GM21737 (cell line): ENCODE measurements around the gene HS6ST1.

Experiments used
- ATAC-seq: cut with Tn5 transposase; IDR thresholded peaks from one replicate; pipeline ENCODE4 v1.9.1; 2021; ENCODE audit warnings: mild to moderate bottlenecking, moderate library complexity; ENCODE audit not compliant: unreplicated experiment

HS6ST1 gene

DNA sequence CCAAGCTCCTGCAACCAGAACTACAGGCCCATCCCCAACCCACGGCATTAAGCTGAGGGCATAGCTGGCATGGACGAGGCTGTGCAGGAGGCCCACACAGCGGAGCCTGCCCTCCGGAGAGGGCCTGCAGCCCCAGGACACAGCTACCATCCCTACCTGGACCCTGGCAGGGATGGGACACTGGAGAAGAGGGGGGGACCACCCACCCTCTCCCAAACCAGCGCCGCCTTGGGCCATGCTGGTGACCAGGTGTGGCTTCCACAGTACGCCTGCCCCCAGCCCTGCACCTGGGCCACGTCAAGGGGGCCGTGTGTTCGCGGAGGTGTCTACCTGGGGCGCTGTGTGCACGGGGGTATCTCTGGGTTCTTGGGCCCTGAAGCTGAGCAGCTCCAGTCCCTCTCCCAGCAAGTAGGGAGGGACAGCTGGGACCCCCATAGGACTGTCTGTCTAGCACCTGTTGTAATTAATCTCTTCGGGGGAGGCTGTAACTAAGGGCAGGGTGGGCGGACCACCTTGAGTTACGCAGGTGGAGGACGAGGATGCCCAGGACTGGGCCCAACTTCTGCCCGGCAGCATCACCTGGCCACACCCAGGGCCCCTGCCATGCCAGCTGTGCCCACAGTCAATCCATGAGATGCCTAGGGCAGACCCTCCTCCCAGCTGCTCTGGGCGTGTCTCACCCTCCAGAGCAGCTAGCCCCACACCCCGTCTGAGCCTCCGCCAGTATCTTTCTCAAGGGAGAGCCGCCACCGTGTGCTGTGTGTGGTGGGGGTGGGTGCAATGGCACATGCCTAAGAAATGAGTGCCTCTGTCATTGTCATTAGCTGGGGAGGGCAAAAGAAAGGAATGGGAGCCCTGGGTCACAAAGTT, 18.3 kb downstream of the HS6ST1 start:
- no peak for ATAC-seq

DNA sequence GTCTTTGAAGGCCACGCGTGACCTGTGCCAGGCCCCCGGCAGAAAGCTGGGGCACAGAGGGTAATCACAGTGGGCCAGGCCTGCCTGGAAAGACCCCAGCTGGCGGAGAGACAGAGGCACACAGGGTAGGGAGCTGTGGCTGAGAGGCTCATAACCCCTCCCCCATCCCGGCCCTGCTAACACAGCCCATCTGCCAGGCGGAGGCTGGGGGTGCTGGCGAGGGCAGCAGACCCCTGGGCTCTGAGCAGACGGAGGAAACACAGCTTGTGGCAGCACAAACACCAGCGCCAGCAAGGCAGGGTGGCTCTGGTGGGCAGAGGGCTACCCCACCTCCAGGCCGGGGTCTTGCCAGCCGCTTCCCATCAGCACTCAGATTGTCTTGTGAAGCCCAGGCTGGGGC, 19.0 kb downstream of the HS6ST1 start:
- ATAC-seq, result no peak

DNA sequence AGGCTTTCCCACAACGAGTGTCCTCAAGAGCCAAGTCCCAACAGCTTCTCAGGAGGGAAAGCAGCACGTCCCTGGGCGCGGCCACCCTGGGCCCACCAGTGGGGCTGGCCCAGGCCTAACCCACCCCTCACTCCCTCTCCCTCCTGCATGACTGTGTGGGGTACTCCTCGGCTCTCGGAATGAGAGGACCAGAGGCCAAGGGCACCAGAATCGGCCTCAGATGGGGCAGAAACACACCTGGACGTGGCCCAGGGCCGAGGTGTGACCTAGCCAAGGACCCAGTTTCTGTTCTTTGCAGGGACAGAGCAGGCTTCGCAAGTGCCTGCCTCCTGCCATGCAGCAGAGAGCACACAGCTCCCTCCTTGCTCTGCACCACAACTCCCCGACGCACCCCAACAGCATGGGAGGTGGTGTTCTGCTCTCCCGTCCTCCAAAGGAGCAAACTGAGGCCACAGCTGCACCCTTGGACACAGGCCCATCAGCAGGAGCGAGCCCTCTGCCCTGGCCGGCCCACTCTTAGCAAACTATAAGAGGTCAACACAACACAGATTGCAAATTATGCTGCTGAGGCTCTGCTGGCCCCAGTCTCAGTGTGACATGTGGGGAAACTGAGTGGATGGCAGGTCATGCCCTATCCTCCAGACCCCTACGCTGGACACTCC, 19.7 kb downstream of the HS6ST1 start:
- ATAC-seq, result no peak

DNA sequence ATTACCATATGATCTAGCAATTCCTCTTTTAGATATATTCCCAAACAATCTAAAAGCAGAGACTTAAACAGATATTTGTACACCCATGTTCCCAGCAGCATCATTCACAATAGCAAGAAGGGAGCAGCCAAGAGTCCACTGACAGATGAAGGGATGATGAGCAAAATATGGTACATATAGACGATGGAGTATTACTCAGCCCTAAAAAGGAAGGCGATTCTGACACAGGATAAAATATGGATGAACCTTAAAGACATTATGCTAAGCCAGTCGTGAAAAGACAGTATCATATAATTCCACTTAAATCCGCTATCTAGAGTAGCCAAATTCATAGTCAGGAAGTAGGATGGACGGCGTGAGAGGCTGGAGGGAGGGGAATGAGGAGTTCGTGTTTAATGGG, 20.4 kb downstream of the HS6ST1 start:
- ATAC-seq, result no peak

- ATAC-seq, result no peak
Measured at GRCh38 chr2:128293870-128294455, 24.7 kb downstream of the HS6ST1 start.

- no peak for ATAC-seq
Measured at GRCh38 chr2:128293426-128293755, 25.3 kb downstream of the HS6ST1 start.

DNA sequence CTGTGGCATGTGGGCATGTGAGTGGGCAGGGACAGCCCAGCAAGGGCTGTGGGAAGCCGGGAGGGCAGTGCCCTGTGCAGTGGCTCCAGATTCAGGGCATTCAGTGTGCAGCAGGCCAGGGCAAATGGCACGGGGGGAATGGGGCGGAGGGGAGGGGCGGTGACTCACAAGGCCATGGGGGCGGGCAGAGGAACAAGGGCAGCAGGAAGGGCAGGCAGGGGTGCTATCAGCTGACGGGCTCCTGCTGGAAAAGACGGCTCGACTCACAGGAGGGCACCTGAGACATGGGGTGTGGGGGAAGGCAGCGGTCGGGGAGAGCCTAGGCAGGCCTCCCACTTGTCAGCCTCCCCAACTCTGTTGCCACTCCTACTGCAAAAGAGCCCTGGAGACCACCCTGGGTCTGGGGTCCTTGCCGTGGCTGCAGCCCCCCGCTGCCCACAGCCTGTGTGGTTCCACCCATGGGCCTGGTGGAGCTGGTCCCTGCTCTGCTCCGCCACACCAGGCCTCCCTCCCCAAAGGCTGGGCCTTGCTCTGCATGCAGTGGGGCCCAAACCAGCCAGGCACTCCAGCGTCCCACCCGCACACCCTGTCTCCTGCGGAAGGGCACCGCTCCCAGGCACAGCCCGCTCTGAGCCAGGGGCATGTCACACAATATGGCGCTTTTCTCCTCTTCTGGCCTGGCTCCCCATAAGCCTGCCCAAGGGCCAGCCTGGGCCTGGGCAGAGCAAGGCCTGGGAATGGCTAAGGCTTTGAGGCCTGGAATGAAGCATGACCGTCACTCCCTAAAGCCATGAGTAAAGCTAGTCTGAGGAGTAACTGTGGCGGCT, 25.9 kb downstream of the HS6ST1 start:
- ATAC-seq, result no peak

DNA sequence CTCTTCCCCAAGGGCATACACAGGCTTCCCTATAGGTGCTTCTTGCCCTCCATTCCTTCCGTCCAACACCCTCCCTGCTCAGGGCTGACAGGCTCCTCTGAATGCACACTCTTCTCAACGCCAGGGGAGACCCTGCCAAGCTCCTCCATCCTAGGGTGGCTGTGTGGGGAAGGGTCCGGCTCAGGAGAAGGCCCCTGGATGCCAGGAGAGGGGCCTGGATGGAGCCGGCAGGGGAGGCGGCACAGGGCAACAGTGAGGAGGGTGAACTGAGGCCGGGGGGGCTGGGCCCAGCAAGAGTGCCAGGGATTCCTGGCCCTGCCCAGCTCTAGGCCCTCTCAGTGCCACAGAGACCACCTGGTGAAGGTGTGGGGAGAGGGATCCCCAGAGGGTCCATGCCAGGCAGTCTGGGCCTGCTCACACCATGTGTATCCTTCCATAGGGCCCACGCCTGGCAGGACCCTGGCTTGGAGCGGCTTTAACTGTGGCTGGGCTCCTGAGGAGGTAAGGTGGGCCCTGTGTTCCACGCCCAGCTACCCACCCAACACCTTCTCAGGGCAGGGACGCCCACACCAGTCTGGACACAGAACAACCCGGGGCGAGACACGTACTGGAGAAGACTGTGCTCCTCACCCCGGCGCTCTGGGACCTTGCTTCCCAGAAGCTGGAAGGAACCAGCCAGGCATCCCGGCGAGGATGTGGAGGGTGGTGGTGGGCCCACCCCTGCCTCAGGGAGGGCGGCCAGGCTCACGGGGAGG, 26.6 kb downstream of the HS6ST1 start:
- ATAC-seq, result no peak

GRCh38 chr2:128291161-128291843, 27.4 kb downstream of the HS6ST1 start:
- no peak for ATAC-seq

- no peak for ATAC-seq
Measured at GRCh38 chr2:128290356-128290755, 28.3 kb downstream of the HS6ST1 start.

DNA sequence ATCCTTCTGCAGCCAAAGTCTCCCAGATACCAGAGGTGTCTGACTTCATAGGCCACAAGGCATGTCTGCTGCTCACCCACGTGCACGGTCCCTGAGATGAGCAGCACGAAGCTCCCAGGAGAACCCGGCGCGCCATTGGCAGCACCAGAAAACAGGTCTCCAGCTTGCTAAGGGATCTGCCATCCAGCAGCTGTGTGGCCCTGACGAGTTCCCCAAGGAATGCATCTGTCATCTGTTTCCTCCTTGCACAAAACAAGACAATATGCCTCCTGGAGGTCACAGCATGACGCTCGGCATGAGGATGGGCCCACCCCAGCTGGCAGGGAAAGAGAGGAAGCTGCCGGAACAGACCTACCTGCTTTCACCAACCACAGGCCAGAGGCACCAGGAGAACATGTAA, 29.2 kb downstream of the HS6ST1 start:
- no peak for ATAC-seq

DNA sequence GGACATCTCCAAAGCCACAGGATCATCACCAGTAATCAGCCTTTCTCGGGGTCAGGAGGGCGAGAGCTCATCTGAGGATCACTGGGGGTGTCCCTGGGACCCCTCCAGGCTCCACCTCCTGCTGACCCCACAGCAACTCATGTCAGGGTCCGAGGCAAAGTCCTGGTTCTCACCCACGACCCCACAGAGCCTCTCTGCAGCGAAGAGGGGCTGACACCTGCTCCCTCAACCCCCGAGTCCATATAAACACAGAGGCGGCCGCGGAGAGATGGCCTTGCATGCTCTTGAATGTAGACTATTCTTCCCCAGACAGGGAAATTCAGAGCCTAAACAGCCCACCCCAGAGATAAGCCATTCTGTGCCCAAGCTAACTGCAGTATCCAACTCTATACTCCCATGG, 29.9 kb downstream of the HS6ST1 start:
- ATAC-seq, result no peak

DNA sequence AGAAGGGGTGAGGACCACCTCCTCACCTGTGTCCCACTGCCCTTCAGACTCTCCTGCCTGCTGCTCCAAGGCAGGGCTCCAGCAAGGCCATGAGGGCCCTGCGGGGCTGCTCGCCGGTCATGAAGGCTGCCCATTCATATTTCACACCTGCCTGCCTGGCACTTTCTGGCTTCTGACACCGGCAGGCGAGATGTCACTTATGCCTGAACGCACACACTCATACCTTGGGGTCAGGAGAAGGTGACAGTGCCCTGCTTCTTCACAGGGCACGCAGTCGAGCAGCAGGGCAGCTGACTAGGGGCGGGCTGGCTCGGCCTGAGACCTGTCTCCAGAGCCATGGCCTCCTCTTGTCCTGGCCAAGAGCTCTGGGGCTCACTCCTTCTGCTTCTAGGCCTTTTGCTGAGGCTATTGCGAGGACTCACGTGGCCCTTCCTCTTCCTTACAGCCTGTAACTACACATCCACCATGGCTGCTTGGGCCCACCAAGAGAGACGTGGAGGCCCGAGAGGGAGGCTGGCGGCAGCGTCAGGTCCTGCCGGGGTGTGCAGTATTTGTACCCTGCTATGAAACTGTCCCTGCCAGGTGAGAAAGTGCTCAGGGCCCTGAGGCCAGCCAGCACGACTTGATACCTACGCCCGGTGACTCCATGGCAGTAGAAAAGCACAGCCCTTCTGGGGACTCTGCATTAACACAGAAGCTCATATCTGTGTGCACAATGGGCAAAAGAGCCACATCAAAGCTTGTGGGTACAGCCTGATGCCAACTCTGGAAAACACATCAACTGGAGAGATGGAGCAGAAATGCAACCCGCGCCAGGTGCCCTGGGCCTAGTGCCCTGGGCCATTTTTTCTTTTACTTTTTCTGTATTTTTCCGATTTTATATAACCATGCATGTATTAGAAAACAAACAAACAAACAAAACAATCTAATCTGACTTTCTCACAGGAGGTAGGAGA, 30.6 kb downstream of the HS6ST1 start:
- no peak for ATAC-seq

- ATAC-seq, result no peak
Measured at GRCh38 chr2:128286905-128287779, 31.5 kb downstream of the HS6ST1 start.

DNA sequence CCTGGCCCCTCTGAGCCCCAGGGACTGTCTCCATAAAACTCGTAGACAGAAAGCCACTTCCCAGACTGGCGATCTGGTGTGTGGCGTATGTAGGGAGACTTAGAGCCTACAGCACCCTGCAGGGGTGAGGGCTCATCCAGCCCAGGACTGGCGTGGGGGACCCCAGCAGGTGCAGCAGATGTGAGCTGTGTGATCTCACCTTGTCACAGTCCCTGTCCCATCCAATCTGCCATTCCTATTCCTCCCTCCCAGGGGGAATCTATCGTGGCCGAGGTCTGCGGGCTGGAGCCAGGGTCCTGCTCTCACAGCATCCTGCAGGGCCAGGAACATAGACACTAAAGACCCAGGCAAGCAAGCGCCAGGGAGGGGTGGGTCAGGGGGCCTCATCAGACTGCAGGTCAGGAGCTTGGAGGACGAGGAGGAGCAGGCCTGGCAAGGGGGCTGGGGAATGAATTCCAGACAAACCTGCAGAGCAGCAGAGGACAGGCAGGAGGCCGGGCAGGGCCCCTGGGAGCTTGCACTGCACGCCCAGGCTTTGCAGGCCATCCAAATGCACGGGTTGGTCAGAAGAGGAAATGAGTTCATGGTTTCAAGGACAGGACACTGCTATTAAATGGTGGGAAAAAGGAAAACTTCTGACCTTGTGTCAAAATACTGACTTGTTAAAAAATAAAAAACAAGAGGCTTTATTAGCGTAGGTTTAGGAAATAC, 32.5 kb downstream of the HS6ST1 start:
- ATAC-seq, result no peak

DNA sequence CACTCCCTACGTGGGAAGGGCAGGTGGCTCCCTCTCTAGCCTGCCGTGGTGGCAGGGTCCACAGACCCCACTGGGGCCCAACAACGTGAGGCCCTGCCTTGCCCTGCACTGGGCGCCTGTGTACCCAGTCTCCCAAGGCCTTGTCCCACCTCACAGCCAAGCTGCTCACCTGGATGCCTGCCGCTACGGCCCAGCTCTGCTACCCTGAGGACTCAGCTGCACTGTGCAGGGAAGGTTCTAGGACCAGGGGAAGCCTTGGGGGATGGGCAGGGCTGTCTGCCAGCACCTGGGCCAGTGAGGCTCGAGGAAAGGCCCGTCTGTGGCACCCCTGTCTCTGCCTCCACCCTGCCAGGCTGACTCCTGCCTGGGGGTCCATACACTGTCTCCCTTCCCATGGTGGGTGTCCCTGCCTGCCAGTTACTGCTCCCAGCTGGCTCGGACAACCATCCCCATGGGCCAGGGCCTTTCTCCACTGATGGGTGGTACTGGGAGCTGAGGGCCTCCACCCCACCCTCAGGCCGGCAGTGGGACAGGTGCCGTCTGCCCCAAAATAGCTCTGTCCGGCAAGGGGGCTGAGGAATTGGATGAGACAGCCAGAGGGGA, 33.2 kb downstream of the HS6ST1 start:
- no peak for ATAC-seq

DNA sequence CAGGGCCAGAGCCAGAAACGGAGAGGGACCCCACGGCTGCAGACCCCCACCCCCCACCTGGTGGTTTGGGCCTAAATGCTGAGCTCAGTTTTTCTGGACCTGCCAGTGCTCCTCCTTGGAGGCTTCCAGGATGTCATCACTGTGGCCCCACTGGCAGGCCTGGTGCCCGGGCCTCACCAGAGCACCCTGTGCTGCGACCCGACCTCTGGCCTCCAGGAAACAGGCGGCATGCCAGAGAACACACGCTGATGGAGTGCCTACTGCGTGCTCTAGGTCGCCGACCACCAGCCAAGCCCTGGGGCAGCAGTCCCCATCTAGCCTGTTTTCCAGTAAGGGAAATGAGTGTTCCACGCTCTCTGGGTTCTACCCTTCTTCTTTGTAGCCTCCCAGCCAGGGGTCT, 33.8 kb downstream of the HS6ST1 start:
- no peak for ATAC-seq
